H1 (cell line): ENCODE measurements around the gene AGAP3. TPM values are rescaled to one million over a fixed set of nuclear protein-coding genes. Genes with fewer than 3 reads are reported as not detected.

Source experiments
- ASH2L ChIP-seq: fragments of 200-600, 300-600 bp; sonication (generic); IDR thresholded peaks from one replicate; pipeline ENCODE4 v1.7.1; 2017; ENCODE audit warnings: low read length
- FOSL1 ChIP-seq: IDR thresholded peaks from 2 replicates; pipeline ENCODE4 v1.6.1; 2011; ENCODE audit warnings: mild to moderate bottlenecking, low read depth, low read length, moderate library complexity; ENCODE audit not compliant: insufficient read depth
- RBBP5 ChIP-seq: IDR thresholded peaks from 2 replicates; pipeline ENCODE4 v1.7.1; 2012; ENCODE audit warnings: low read depth, mild to moderate bottlenecking, inconsistent platforms, low read length, moderate library complexity, borderline replicate concordance
- SRF ChIP-seq: IDR thresholded peaks from 2 replicates; pipeline ENCODE4 v1.6.1; 2011; ENCODE audit warnings: mild to moderate bottlenecking, low read depth, low read length, moderate library complexity
- YY1 ChIP-seq: IDR thresholded peaks from 2 replicates; pipeline ENCODE4 v1.6.1; 2011; ENCODE audit warnings: low read depth, mild to moderate bottlenecking, low read length
- polyA plus RNA-seq, 7 experiments: library from polyadenylated mRNA; depleted of rRNA in 3 of 7; stranded (reverse) in 5 of 7; unstranded in 2 of 7; fragments of >200 nt in 5 of 7; fragments of 200-250 nt in 2 of 7; gene quantifications; 1 replicate in 5 of 7; 2 replicates in 1 of 7; 4 replicates in 1 of 7; pipeline versions ENCODE4 v1.2.1 to v1.2.3, GENCODE V29; 2011 to 2013; ENCODE audit warnings: missing spikeins in 2 of 7, mixed read lengths in 2 of 7
- total RNA-seq: library from RNA; stranded (reverse); fragmentation: NEBNext Ultra II Directional; extraction: Animal tissue kit (Norgen Biotek cat#: 25700); gene quantifications from 2 replicates; pipeline ENCODE4 v1.2.1, GENCODE V29; 2021
- TF ChIP-seq, protein P1 (sequence below): IDR thresholded peaks from 2 replicates; pipeline ENCODE4 v1.6.1; 2012; ENCODE audit warnings: low read length, inconsistent platforms

Gene AGAP3
- total and polyA plus RNA-seq, 2 of the 8 experiments (the other 6 are each of a cell fraction or from before 2014, with no cell fraction given) = 66.4 to 120 TPM

DNA sequence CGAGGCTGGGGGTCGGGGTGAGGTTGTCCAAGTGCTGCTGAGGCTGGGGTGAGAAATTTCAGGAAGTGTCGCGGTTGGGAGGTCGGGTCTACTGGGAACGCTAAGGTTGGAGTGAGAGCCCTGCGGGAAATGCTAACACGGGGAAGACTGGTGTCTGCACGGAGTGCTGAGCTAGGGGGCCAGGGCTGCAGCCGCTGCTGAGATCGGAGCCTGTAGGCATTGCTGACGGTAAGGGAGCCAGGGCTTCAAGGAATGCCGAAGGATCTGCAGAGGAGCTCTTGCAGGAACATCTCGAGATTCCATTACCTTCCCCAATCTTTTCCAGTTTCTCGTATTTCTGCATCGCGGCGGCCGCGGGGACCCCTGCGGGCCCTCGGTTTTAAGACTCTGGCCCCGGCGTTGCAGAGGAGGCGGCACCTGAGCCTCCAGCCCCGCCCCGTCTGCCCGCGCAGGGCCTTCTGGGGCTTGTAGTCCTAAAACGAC is 28.7 kb upstream of the AGAP3 start, which contains the start of gene CDK5 (continued):
- TF ChIP-seq, protein P1, sequence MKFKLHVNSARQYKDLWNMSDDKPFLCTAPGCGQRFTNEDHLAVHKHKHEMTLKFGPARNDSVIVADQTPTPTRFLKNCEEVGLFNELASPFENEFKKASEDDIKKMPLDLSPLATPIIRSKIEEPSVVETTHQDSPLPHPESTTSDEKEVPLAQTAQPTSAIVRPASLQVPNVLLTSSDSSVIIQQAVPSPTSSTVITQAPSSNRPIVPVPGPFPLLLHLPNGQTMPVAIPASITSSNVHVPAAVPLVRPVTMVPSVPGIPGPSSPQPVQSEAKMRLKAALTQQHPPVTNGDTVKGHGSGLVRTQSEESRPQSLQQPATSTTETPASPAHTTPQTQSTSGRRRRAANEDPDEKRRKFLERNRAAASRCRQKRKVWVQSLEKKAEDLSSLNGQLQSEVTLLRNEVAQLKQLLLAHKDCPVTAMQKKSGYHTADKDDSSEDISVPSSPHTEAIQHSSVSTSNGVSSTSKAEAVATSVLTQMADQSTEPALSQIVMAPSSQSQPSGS = no peak
- peak; percentile 44 for TF ChIP-seq ASH2L
- no peak for TF ChIP-seq RBBP5
- no peak for TF ChIP-seq SRF
- no peak for TF ChIP-seq YY1
- TF ChIP-seq FOSL1 = no peak
